GM18873 (cell line): Measurements from ENCODE around the gene WDFY4.

Experiments
- ATAC-seq: cut with Tn5 transposase; IDR thresholded peaks from one replicate; pipeline ENCODE4 v1.9.1; 2021; ENCODE audit warnings: mild to moderate bottlenecking, moderate library complexity, moderate number of reproducible peaks; ENCODE audit not compliant: unreplicated experiment, low FRiP score

The WDFY4 gene

DNA sequence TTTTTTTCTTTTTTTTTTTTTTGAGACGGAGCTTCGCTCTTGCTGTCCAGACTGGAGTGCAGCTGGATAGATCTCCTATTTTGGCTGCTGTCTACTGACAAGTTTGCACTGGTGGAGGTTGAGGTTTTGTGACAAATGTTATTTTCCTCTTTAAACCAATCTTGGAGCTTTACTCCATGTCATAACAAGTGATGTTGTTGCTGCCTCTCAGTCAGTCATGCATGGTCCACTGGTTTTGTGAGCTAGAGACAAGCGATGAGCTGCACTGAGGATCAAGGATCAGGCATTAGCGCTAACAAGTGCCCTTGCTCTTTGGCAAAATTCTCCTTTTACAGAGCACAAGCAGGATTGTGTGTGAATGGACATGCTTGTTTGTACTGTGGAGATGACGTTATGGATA, 805 bp upstream of the WDFY4 start:
- ATAC-seq = no peak

- no peak for ATAC-seq
These were observed 246 bp upstream of the WDFY4 start for GRCh38 chr10:48684463-48684791.

DNA sequence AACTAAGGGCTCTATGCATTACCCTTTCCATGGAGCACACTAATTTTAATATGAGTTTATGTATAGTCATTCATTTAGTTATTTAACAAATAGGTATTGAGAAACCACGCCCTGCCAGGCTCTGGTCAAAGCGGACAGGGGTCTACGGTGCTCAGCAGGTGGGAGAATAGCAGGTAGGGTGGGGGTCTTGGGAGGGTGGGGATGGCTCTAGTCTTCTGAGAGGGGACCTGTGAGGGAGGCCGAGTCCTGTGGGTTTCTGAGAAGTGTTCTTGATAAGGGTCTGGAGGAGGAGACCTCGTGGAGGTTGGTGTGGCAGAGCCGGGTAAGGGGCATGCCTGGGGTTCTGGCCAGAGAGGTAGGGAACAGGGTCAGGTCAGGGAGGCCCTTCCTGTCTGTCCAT, 1.1 kb downstream of the WDFY4 start:
- no peak for ATAC-seq

- ATAC-seq = no peak
These were observed 6.4 kb downstream of the WDFY4 start for GRCh38 chr10:48690791-48691660.

- ATAC-seq = no peak
These were observed 7.3 kb downstream of the WDFY4 start for GRCh38 chr10:48691812-48692528.

- no peak for ATAC-seq
These were observed 8.1 kb downstream of the WDFY4 start for GRCh38 chr10:48692748-48693147.

- no peak for ATAC-seq
These were observed 8.5 kb downstream of the WDFY4 start for GRCh38 chr10:48693206-48693605.

GRCh38 chr10:48694371-48695030, 9.8 kb downstream of the WDFY4 start:
- no peak for ATAC-seq

GRCh38 chr10:48695636-48696534, 11.2 kb downstream of the WDFY4 start:
- ATAC-seq = no peak

- ATAC-seq = no peak
These were observed 11.8 kb downstream of the WDFY4 start for GRCh38 chr10:48696535-48696873.

GRCh38 chr10:48697091-48697490, 12.4 kb downstream of the WDFY4 start:
- no peak for ATAC-seq

GRCh38 chr10:48697821-48698764, 13.4 kb downstream of the WDFY4 start:
- no peak for ATAC-seq

DNA sequence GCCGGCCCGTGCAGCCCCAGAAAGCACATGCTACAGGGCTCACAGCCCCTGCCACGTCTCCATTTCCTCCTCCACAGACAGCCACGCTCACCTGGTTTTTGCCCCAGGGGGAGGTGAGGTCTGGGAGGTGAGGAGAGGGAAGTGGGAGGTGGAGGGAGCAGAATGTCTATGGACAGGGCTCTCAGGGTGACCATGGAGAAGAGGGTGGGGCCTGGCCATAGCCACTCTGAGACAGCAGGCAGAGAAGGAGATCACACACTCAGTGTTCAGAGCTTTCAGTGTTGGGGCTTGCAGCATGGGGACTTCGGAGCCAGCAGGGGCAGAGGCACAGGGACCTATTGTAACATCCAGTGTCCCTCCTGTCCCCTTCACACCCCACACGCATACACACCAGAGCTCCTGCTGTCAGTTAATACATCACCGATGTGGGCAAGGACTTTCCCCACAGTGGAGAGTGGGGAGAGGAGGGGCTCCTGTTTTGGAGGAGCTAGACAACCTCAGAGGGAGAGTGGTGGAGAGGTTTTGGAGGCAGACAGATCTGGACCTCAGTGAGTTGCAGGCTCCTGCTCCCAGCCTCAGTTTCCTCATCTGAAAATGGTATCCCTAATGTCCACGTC, 14.4 kb downstream of the WDFY4 start:
- ATAC-seq = no peak

GRCh38 chr10:48700071-48700470, 15.4 kb downstream of the WDFY4 start:
- no peak for ATAC-seq

DNA sequence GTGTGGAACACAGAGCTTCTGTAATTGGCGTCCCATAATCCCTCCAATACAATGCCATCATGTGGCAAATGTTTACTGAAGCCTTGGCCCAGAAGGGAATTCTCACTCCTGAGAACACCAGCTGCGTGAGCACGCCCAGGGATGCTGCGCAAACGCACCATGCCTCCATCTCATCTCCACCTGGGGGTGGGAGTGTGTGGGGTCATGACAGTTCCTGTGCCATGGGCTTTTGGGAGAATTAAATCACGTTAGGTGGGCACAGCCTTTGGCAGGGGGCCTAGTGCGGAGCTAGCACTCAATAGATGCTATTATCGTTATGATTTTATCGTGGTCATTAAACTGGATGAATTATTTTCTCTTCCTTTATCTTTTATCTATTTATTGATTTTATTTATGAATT, 15.8 kb downstream of the WDFY4 start:
- ATAC-seq = no peak

DNA sequence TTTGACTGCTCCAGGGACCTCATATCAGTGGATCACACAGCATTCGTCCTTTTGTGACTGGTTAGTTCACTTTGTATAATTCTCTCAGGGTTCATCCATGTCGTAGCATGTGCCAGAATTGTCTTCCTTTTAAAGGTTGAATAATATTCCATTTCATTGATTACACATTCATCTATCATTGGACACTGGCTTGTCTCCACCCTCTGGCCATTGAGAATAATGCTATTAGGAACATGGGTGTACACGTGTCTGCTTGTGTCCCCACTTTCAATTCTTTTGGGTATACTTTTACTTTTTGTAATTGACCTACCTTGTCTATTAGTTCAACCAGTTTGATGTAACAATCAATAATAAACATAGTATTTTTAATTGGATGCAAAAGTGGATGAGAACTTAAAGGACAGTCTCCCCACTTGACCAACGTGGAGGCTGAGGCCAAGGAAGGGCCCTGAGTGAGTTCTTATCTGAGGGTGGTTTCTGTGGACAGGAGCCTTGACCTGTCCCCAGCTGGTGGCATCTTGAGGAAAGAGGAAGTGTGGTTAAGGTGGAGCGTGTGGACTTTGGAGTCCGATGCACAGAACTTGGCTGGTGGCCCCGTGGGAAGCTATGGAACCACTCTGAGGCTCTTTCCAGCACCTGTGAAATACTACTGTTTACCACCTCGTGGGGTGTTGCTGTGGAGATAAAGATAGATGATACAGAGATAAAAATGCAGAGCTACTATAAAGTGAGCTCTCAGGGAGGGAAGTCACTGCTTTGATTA, 16.6 kb downstream of the WDFY4 start:
- no peak for ATAC-seq

DNA sequence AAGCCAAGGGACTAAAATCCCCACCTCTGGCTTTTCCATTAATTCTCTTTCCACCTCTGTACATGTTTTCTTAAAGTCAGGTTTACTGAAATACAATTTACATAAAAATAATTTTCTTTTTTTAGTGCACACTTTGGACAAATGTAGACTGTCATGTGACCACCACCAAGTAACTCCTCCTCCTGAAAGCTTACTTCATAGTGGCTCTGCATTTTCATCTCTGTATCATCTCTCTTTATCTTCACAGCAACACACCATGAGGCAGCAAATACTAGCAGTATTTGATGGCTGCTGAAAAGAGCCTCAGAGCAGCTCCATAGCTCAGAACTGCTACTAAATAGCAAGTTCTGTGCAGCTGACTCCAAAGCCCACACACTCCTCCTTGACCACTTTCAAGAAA, 17.3 kb downstream of the WDFY4 start:
- no peak for ATAC-seq

- no peak for ATAC-seq
These were observed 19.0 kb downstream of the WDFY4 start for GRCh38 chr10:48703531-48704122.
